Fibroblast of skin of scalp (primary cell): ENCODE results near the gene REC8.
A peak's percentile ranks its signal among the peaks of the same experiment; 100 is the strongest.
"Not testable (repeated sequence)": the region's sequence is repeated elsewhere in the genome, so short reads cannot be mapped to it uniquely, and the experiment has no call there.

Experiments used
- DNase-seq: peaks from one replicate; pipeline ENCODE4 v3.0.0-alpha.2; 2013

REC8 gene

DNA sequence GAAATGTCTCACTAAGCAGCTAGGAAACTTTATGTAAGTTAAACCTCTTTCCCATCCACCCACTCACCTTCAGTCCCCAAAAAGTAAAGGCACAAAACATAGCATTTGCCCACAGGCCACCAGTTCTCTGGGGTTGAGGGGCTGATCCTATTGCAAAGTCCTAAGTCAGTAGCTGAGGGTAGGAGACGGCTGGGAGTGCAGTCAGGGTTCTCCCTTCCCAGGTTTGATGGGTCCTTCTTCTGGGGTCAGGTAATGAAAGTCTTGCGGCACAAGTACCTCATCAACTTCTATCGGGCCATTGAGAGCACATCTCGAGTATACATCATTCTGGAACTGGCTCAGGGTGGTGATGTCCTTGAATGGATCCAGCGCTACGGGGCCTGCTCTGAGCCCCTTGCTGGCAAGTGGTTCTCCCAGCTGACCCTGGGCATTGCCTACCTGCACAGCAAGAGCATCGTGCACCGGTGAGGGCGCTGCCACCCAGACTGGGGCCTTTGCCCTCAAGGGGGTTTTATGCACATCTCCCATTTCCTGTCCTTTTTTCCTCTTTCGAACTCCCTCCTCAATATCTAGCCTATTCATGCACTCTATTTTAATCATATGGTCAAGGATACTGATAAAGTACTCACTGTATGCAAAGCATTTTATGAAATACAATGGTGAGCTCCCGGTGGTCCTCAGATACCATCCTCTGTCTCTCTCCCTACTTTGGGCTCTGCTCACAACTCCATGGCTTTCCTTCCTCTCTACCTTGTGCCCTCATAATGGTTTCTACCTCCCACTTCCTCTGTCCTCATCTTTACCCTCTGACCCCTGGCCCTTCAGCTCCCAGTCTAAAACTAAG lies 34.6 kb downstream of the REC8 start:
- no peak for DNase-seq

DNA sequence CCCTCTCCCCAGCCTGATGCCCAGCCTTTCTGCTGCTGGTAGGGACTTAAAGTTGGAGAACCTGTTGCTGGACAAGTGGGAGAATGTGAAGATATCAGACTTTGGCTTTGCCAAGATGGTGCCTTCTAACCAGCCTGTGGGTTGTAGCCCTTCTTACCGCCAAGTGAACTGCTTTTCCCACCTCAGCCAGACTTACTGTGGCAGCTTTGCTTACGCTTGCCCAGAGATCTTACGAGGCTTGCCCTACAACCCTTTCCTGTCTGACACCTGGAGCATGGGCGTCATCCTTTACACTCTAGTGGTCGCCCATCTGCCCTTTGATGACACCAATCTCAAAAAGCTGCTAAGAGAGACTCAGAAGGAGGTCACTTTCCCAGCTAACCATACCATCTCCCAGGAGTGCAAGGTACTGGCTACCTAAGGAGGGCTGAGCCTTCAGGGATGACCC lies 35.2 kb downstream of the REC8 start:
- DNase-seq, result no peak

DNA sequence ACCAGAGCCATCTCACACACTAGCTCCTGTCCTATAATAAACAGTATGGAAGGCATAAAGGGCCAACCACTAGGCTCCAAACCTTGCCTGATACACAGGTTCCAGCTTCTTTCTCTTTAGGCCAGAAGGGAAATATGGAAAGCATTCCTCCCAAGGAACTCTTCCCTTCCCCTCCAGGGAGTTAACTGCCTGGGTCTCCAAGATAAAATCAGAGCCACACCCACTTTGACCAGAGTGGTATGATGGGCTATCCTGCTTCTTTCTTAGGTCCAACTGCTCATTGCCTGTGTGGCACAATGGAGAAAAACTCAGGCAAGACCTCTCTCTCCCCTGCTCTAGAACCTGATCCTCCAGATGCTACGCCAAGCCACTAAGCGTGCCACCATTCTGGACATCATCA lies 35.7 kb downstream of the REC8 start:
- no peak for DNase-seq

DNA sequence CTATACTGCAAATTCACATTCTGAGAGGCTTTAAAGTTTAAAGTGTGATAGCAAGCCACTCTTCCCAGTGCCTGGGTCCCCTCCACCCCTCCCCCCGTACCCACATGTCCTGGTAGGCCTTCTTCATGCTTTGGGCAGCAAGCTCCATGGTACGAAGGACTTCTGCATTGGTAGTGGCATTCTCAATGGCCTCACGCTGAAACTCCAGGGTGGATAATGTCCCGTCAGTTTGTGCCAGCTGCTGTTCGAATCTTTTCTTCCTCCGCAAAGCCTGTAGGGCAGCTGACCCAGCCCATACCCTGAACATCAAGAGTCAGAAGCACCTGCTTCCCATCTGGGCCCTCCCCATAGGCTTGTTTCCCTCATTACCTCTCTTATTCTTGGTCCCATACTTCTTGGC lies 39.4 kb downstream of the REC8 start:
- DNase-seq, result no peak

DNA sequence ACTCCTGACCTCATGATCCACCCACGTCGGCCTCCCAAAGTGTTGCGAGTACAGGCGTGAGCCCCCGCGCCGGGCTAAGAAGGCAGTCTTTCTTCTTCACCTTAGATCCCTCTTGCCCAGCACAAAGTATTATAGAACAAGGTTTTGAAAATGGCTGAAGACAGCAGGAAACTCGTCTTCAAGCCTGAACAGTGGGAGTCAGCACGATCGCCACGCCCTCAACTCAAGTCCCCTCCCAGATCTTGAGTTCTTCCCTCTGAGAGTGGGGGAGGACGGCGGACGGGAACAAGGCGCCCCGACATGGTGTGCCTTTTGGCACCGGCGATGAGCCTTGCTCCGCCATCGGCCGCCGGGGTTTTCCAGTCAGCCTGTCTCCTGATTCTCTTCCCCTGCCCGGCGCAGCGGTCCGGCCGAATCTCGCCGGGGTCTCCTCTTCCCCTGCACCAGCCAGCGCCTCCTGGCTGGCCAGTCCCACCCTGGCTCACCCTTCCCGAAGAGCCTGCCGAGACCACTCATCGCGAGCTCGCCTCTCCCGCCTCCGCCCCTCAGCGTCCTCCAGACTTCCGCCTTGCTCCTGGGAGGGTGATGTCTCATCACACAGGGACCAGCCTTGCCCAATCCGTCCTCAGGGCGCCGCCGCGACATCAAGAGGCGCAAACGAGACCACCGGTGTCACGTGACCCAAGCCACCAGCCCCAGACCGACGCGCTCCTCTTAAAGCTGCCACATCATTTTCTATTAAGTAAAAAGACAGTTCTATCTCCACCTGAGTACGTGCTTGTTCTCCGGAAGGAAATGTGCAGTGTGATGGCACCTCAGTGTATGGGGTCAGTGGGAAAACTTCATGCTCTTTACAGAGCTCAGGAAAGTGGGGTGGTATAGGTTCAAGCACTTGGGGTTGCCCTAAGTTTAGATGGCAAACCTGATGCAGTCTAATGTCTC lies 41.3 kb downstream of the REC8 start, which contains the start of gene CHMP4A:
Gene CHMP4A, minus strand, starts transcription at position 565 of the 942 bp plus-strand sequence. Its CDS starts 49 bp downstream, at position 516.
- DNase-seq, result peak; percentile 99

DNA sequence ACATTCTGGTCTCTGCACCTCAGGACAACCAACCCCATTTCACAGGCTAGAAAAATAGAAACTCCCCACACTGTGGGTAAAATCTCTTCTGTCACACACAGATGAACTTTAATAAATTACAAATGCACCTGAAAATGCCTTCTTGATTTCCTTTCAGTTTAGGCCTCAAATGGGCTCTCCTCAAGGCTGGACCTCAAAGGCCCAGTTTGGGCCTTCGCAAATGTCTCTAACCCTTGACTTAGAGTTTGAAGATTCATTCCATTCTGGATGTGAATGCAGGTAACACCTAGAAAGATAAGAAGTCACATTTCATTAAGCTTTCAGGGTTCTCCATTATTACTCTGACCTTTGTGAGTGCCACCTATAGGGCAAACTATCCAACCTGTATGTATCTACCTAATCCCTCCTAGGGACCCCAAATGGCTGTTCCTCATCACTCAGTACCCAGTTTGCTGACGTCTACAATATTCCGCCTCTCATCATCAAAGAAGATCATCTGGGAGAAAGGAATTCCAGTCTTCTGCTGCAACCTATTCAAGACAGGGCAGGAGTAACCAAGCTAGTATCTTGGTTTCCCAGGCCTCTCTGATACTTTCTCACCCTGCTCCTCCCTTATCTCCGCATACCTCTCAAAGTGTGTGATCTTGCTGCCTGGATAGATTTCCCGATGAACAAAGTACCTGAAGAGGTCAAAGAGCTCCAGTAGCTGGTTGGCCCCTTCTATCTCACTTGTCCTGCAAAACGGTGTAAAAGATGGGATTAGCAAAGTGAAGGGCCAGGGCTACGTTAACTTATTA lies 42.2 kb downstream of the REC8 start:
- no peak for DNase-seq

DNA sequence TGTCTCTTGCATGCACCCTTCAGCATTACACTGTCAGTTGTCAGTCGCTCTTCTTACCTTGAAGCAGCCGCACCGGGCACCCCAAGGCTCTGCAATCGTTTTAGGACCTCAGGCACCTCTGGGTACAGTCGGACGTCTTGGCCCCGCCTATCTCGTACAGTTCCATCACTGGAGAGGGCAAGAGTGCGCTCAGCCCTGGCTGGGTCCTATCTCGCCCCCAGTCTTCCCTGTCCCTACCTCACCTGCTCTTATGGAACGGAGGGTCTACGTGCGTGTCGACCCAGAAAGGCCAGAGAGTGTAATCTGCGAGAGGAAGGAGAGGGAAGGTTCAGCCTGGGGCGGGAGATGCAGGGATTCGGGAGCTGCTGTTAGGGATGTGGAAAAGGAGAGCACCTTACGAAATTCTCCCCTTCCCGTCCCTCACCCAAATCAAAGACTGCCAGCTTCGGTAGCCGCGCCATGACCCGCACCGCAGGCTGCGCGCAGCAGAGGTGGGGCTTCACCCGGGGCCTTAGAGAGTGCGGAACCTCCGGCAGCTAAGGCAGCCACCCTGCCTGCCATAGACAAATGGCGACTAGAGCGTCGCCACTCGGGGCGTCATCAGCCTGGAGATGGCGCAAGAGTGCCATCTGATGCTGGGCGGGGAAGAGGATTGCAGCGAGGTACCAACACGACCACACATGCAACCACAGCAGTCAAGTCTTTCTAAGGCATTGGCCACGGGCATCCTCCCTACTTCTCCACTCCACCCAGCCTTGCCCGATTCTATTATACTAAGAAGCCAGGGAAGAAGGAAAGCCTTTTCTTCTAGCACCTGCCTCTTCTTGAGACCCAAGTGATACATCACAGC lies 43.8 kb downstream of the REC8 start, which contains the start of gene MDP1:
Gene MDP1, minus strand, starts transcription at position 572 of the 850 bp plus-strand sequence. Its CDS starts 111 bp downstream, at position 461.
- peak; percentile 87 for DNase-seq

DNA sequence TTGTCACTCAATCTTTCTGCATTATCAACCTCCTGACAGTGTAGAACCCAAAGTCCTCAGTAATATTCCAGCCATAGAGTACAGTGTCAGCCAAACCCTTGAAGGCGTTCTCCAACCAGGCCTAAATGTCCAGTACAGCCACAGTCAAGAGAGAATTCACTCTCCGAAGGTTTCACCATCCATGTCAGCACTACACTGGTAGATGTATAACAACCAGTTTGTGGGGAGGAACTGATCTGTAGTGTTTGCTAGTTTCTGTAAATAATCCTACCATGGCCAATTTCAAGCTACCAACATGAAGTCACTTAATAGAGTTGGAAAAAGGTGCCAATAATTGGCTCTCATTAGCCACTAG lies 44.4 kb downstream of the REC8 start:
- no peak for DNase-seq

DNA sequence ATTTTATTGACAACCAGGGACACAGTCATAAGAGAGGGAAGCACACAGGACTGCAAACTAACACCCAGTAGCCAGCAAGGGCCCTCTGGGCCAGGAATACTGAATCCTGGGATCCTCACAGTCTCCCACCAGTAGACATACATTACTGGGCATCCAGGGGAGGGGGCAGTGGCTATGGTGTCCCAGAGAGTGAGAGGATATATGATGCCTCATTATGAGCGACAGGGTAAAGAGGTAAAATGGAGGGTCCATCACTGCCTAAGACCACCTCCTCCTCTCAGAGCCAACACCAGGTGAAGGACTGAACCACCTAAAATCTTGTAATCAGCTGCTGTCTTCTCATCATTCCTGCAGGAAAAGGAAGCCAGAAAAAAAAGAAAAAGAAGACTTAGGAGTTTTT lies 45.0 kb downstream of the REC8 start:
- DNase-seq, result not testable (repeated sequence)

DNA sequence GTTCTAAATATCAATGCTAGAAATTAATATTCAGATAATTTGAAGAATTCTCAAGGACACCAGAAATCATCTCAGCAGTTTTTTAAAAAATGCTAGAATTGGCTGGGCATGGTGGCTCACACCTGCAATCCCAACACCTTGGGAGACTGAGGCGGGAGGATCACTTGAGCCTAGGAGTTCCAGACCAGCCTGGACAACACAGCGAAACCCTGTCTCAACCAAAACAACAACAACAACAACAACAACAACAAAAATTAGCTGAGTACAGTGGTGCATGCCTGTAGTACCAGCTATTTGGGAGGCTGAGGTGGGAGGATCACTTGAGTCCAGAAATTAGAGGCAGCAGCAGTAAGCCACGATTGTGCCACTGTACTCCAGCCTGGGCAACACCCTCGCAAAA lies 47.2 kb downstream of the REC8 start:
- no peak for DNase-seq

DNA sequence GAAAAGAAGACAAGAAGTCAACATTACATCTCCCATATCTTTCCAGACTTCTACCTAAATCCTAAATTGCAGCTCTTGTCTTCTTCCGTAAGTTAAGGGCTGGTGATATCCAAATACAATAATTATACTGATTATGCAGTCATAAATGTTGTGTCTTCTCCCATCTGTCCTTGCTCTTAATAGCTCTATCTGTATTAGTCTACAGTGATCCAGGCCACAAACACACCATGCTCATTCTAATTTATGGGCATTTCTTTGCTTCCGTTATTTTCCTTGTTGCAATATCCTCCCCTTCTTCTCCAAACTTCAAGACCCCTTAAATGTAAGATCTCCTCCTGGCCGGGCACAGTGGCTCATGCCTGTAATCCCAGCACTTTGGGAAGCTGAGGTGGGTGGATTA lies 47.6 kb downstream of the REC8 start:
- DNase-seq, result no peak

DNA sequence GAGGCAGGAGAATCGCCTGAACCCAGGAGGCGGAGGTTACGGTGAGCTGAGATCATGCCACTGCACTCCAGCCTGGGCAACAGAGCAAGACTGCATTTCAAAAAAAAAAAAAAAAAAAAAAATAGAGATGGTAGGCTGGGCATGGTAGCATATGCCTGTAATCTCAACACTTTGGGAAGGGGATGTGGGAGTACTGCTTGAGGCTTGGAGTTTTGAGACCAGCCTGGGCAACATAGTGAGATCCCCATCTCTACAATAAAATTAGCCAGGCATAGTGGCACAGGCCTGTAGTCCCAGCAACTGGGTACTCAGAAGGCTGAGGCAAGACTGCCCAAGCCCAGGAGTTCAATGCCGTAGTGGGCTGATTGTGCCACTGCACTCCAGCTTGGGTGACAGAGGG lies 51.1 kb downstream of the REC8 start:
- not testable (repeated sequence) for DNase-seq

DNA sequence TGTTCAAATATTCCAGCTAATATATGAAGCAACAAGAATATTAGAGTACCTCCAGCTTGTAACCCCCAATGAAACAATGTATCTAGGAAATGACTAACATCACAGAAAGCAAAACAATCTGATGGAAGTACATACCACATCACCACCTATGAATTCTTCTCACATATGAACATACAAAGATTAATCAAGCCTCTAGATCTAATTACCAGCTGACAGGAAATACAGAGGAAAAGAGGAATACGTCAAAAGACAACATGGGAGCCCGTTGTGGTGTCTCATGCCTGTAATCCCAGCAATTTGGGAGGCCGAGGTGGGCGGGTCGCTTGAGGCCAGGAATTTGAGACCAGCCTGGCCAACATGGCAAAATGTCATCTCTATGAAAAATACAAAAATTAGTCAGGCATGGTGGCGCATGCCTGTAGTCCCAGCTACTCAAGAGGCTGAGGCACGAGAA lies 52.8 kb downstream of the REC8 start:
- DNase-seq, result peak; percentile 82

DNA sequence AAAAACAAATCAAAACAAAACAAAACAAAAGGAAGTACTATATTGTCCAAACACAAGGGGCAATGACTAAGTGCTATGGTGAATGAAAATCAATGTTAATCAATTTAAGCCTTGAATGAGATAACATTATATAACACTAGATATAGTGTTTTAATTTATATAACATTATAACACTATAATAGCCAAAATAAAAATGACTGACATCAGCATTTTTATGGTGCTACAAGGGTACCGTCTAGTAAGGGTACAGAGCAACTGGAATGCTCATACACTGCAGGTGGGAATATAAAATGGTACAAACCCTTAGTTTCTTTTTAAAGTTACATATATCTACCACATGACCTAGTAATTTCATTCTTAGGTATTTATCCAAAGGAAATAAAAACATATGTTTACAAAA lies 54.6 kb downstream of the REC8 start:
- no peak for DNase-seq

DNA sequence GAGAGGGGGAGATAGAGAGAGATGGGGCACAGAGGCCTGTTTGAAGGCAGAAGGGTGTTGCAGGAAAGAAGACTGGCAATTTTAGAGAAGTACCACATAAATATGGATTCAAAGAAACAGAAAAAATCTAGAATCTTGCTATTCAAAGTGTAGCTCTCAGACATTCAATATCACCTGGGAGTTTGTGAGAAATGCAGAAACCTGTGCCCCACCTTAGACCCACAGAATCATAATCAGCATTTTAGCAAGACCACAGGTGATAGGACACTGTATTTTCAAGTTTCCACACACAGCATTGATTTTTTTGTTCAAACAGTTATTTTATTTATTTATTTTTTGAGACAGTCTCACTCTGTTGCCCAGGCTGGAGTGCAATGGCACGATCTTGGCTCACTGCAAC lies 57.0 kb downstream of the REC8 start:
- no peak for DNase-seq
